Gastrocnemius medialis (tissue), 4 donors: ENCODE measurements around the gene PSPH.
"Not testable (repeated sequence)": the region's sequence is repeated elsewhere in the genome, so short reads cannot be mapped to it uniquely, and the experiment has no call there.

Experiments
- CTCF ChIP-seq, 5 experiments: fragments of 450-650 bp in 3 of 5; fragments of 200-600 bp in 2 of 5; sonication (generic) in 2 of 5; IDR thresholded peaks in 4 of 5; conservative IDR thresholded peaks in 1 of 5; 1 replicate in 4 of 5; 2 replicates in 1 of 5; pipeline ENCODE4 v1.5.1; 2016 to 2019; ENCODE audit warnings: antibody characterized with exemption in 5 of 5, mild to moderate bottlenecking in 3 of 5, moderate library complexity in 3 of 5
- POLR2A ChIP-seq, 2 donors: fragments of 450-650 bp; IDR thresholded peaks; one replicate each; pipeline ENCODE4 v1.6.1; 2017; ENCODE audit warnings: antibody characterized with exemption in 2 of 2, mild to moderate bottlenecking in 2 of 2, moderate library complexity in 2 of 2

GRCh38 chr7:56017015-56017414 is 34.2 kb downstream of the PSPH start:
- TF ChIP-seq CTCF (IDR thresholded peaks at IDR 0.05 in 4 of 5, conservative IDR thresholded peaks at IDR 0.05 in 1 of 5); POLR2A (IDR thresholded peaks at IDR 0.05): not testable (repeated sequence)
